HepG2 (cell line): ENCODE data around the gene TAOK3. TPM values are rescaled to one million over a fixed set of nuclear protein-coding genes. Genes with fewer than 3 reads are reported as not detected.

Source experiments
- FOXO1 ChIP-seq: sonication (generic); formaldehyde crosslinking; IDR thresholded peaks from 2 replicates; pipeline ENCODE4 v1.4.0; 2020; ENCODE audit warnings: missing genetic modification reagents
- KDM5A ChIP-seq: fragments of 200-600 bp; sonication (generic); IDR thresholded peaks from 2 replicates; pipeline ENCODE4 v1.7.0; 2018; ENCODE audit warnings: antibody characterized with exemption, mild to moderate bottlenecking, low read length, borderline replicate concordance
- MXD4 ChIP-seq: IDR thresholded peaks from 2 replicates; pipeline ENCODE4 v1.6.1; 2016; ENCODE audit warnings: mild to moderate bottlenecking, missing biosample characterization, missing genetic modification reagents
- STAT6 ChIP-seq: sonication (generic); formaldehyde crosslinking; IDR thresholded peaks from 2 replicates; pipeline ENCODE4 v1.4.0; 2020; ENCODE audit warnings: missing genetic modification reagents, mild to moderate bottlenecking, borderline replicate concordance
- ZFX ChIP-seq: sonication (generic); formaldehyde crosslinking; IDR thresholded peaks from 2 replicates; pipeline ENCODE4 v1.4.0; 2020; ENCODE audit warnings: mild to moderate bottlenecking, low read depth, missing genetic modification reagents, moderate library complexity
- ZFY ChIP-seq: sonication (generic); formaldehyde crosslinking; IDR thresholded peaks from 2 replicates; pipeline ENCODE4 v1.4.0; 2020; ENCODE audit warnings: missing genetic modification reagents
- ZNF18 ChIP-seq: sonication (generic); formaldehyde crosslinking; IDR thresholded peaks from 2 replicates; pipeline ENCODE4 v1.8.0; 2022; ENCODE audit warnings: mild to moderate bottlenecking, missing genetic modification reagents; ENCODE audit not compliant: insufficient replicate concordance
- ZNF362 ChIP-seq: sonication (generic); formaldehyde crosslinking; IDR thresholded peaks from 2 replicates; pipeline ENCODE4 v1.4.0; 2020; ENCODE audit warnings: missing genetic modification reagents, mild to moderate bottlenecking, borderline replicate concordance
- ZNF816 ChIP-seq: sonication (generic); formaldehyde crosslinking; IDR thresholded peaks from 2 replicates; pipeline ENCODE4 v1.8.0; 2022; ENCODE audit warnings: missing genetic modification reagents, mild to moderate bottlenecking, borderline replicate concordance
- polyA plus RNA-seq, 8 experiments: library from polyadenylated mRNA; depleted of rRNA in 3 of 8; stranded (reverse) in 7 of 8; unstranded in 1 of 8; fragments of >200 nt; fragmentation: Illumina TruSeq in 4 of 8; extraction: Trizol in 4 of 8; gene quantifications; 2 replicates each; pipeline versions ENCODE4 v1.2.1 to v1.2.3, GENCODE V29; 2011 to 2016; ENCODE audit warnings: low read depth in 4 of 8, missing spikeins in 1 of 8, mixed read lengths in 1 of 8; ENCODE audit not compliant: insufficient read depth in 1 of 8
- total RNA-seq, 5 experiments: library from RNA; depleted of rRNA; stranded (reverse); fragments of >200 nt; fragmentation: Illumina TruSeq; extraction: Trizol; gene quantifications; 2 replicates each; pipeline ENCODE4 v1.2.3, GENCODE V29; 2016; ENCODE audit warnings: low read depth in 1 of 5
- TF ChIP-seq, protein P1 (sequence below): sonication (generic); formaldehyde crosslinking; IDR thresholded peaks from 2 replicates; pipeline ENCODE4 v1.4.0; 2020; ENCODE audit warnings: mild to moderate bottlenecking, missing genetic modification reagents

Gene TAOK3
- total and polyA plus RNA-seq, 2 of the 13 experiments (the other 11 are each of a cell fraction or from before 2014, with no cell fraction given) = 10.4 to 12.3 TPM

DNA sequence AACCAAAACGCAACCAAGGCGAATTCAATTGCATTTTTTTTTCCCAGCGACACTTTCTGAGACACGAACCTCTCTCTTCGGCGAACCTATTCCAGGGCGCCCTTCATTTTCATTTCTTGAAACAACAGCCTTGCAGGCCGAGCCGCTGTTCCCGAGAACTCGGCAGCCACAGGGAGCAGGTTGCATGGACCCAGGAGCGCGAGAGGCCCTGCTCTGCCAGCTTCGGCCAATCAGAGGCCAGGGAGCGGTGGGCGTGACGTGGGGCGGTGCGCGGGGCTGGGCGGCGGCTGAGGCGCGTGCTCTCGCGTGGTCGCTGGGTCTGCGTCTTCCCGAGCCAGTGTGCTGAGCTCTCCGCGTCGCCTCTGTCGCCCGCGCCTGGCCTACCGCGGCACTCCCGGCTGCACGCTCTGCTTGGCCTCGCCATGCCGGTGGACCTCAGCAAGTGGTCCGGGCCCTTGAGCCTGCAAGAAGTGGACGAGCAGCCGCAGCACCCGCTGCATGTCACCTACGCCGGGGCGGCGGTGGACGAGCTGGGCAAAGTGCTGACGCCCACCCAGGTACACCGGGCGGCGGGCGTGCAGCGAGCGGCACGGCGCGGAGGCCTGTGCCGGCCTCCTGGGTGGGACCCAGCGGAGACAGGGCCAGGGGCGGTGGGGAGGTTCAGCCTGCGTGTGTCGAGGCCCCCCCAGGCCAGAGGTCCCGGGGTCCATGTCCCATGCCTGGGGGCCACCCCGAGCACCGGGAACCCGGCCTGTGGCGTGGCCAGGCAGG lies 236.7 kb downstream of the TAOK3 start, which contains the start of gene PEBP1 (continued):
- peak; percentile 67; the same call in 1 of the 2 replicates for TF ChIP-seq ZNF362 (CRISPR knock-in tag)
- peak; percentile 73 for TF ChIP-seq MXD4 (CRISPR knock-in tag)
- TF ChIP-seq, protein P1, sequence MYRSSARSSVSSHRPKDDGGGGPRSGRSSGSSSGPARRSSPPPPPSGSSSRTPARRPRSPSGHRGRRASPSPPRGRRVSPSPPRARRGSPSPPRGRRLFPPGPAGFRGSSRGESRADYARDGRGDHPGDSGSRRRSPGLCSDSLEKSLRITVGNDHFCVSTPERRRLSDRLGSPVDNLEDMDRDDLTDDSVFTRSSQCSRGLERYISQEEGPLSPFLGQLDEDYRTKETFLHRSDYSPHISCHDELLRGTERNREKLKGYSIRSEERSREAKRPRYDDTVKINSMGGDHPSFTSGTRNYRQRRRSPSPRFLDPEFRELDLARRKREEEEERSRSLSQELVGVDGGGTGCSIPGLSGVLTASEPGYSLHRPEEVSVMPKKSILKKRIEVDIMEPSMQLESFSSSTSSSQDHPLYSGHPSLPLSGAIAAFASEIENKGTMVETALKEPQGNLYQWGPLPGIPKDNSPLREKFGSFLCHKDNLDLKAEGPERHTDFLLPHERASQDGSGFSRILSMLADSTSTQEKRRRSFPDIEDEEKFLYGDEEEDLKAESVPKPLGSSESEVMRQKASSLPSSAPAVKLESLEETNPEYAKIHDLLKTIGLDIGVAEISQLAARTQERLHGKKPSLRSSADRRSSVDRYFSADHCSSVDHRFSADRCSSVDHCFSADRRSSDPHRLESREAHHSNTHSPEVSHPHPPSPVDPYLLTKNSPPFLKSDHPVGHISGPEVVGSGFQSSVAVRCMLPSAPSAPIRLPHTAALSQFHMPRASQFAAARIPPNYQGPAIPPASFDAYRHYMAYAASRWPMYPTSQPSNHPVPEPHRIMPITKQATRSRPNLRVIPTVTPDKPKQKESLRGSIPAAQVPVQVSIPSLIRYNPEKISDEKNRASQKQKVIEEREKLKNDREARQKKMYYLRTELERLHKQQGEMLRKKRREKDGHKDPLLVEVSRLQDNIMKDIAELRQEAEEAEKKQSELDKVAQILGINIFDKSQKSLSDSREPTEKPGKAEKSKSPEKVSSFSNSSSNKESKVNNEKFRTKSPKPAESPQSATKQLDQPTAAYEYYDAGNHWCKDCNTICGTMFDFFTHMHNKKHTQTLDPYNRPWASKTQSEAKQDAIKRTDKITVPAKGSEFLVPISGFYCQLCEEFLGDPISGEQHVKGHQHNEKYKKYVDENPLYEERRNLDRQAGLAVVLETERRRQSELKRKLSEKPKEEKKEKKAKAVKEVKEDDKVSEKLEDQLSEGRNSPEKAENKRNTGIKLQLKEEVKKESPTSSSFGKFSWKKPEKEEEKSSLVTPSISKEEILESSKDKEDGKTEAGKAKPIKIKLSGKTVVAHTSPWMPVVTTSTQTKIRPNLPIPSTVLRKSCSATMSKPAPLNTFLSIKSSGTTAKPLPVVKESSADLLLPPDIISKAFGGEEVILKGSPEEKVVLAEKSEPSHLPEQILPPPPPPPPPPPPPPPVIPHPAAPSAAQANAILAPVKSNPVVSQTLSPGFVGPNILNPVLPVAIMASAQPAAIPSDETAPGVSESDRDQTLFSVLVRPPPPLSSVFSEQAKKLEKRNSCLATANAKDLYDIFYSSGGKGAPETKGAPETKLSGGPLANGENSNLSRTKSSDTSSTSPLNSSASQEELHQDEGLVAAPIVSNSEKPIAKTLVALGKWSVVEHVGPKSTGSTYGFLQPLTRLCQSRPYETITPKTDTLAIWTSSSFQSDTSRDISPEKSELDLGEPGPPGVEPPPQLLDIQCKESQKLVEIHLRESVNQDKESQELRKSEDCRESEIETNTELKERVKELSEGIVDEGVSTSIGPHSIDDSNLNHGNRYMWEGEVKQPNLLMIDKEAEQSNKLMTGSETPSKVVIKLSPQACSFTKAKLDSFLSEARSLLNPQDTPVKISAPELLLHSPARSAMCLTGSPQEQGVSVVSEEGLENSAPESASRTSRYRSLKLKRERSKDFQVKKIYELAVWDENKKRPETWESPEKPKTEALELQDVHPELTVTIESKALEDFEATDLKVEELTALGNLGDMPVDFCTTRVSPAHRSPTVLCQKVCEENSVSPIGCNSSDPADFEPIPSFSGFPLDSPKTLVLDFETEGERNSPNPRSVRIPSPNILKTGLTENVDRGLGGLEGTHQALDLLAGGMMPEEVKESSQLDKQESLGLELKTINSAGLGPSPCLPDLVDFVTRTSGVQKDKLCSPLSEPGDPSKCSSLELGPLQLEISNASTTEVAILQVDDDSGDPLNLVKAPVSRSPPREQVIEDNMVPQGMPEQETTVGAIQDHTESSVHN (CRISPR knock-in tag) = peak; percentile 58; the same call in 1 of the 2 replicates
- TF ChIP-seq ZFX (CRISPR knock-in tag) = peak; percentile 96
- TF ChIP-seq ZFY (CRISPR knock-in tag) = peak; percentile 97
- TF ChIP-seq KDM5A = peak; percentile 48; the same call in 1 of the 2 replicates
- no peak for TF ChIP-seq ZNF816 (CRISPR knock-in tag)
- no peak for TF ChIP-seq STAT6
- TF ChIP-seq FOXO1 = peak; percentile 66
- peak; percentile 55 for TF ChIP-seq ZNF18 (CRISPR knock-in tag)
